ENCODE data around the gene ITGA11. TPM values are rescaled to one million over a fixed set of nuclear protein-coding genes. Genes with fewer than 3 reads are reported as not detected.

Gene ITGA11
- total RNA-seq, 1 donor from 2014 or later = 31.4 TPM

- Histone ChIP-seq H3K36me3 (no peaks in the 10 kb centered on the region), H3K9me3 (replicated peaks) (no peaks in the 10 kb centered on the region), H3K4me1 (peaks cover 46% of the 10 kb centered on the region), H3K27me3 (ENCODE audit: low read depth) (no peaks in the 10 kb centered on the region), H3K27ac (replicated peaks) (peak overlapping the region; percentile 60), H3K4me3 (peak overlapping the region; percentile 51)
- intact Hi-C loops (cut with micrococcal nuclease) = loop anchor here (10.0 kb wide), 1 partner anchor 55 kb away; no protein-coding TSS in a partner anchor
- no peak for TF ChIP-seq CTCF (IDR thresholded peaks at IDR 0.05; ENCODE audit: borderline replicate concordance)
- no peak for DNase-seq
Measured at GRCh38 chr15:68299436-68299835, 132.5 kb downstream of the ITGA11 start.

DNA sequence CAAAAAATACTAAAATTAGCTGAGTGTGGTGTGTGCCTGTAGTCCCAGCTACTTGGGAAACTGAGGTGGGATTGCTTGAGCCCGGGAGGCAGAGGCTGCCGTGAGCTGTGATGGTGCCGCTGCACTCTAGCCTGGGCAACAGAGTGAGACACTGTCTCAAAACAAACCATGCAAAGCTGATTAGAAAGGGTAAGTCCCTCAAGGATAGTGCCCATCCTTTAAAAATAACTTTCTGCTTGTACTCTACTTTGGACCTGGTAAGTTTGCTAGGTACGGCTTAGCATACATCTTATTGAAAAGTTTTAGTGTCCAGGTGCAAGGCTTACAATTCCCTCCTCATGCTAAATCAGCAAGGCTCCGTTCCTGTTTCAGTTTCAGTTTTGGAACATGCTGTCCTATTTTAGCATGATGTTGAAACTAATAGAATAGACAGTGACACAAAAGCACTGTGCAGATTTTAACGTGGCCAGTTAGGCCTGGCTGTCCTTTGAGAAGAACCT lies 133.0 kb downstream of the ITGA11 start:
- TF ChIP-seq CTCF (IDR thresholded peaks at IDR 0.05; ENCODE audit: borderline replicate concordance) = no peak
- no peaks in the 10 kb centered on the region for H3K9me3 ChIP-seq (replicated peaks)
- peaks cover 3% of the 10 kb centered on the region for H3K36me3 ChIP-seq
- peak overlapping the region; percentile 51 for H3K4me3 ChIP-seq
- H3K27me3 ChIP-seq (ENCODE audit: low read depth) = no peaks in the 10 kb centered on the region
- DNase-seq = no peak
- intact Hi-C loops (cut with micrococcal nuclease) = loop anchor here (10.0 kb wide), 1 partner anchor 54 kb away; no protein-coding TSS in a partner anchor
- peak overlapping the region; percentile 60 for H3K27ac ChIP-seq (replicated peaks)
- peaks cover 50% of the 10 kb centered on the region for H3K4me1 ChIP-seq

DNA sequence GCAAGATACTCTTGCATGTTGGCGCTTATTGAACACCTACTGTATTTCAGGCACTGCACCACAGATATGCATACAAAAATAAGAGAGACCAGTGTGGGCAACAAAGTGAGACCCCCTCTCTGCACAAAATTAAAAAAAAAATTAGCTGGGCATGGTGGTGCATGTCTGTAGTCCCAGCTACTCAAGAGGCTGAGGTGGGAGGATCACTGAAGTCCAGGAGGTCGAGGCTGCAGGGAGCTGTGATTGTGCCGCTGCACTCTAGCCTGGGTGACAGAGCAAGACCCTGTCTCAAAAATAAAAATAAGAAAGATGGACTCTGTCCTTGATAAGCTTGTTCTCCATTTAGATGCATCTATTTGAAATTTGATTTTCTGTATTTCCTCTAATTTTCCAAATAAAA lies 133.6 kb downstream of the ITGA11 start:
- TF ChIP-seq CTCF (IDR thresholded peaks at IDR 0.05; ENCODE audit: borderline replicate concordance) = no peak
- H3K4me1 ChIP-seq = peaks cover 56% of the 10 kb centered on the region
- peak overlapping the region; percentile 51 for H3K4me3 ChIP-seq
- H3K9me3 ChIP-seq (replicated peaks) = no peaks in the 10 kb centered on the region
- peaks cover 7% of the 10 kb centered on the region for H3K36me3 ChIP-seq
- H3K27me3 ChIP-seq (ENCODE audit: low read depth) = no peaks in the 10 kb centered on the region
- H3K27ac ChIP-seq (replicated peaks) = peak overlapping the region; percentile 60
- intact Hi-C loops (cut with micrococcal nuclease) = loop anchor here (10.0 kb wide), 1 partner anchor 54 kb away; no protein-coding TSS in a partner anchor
- DNase-seq = no peak

DNA sequence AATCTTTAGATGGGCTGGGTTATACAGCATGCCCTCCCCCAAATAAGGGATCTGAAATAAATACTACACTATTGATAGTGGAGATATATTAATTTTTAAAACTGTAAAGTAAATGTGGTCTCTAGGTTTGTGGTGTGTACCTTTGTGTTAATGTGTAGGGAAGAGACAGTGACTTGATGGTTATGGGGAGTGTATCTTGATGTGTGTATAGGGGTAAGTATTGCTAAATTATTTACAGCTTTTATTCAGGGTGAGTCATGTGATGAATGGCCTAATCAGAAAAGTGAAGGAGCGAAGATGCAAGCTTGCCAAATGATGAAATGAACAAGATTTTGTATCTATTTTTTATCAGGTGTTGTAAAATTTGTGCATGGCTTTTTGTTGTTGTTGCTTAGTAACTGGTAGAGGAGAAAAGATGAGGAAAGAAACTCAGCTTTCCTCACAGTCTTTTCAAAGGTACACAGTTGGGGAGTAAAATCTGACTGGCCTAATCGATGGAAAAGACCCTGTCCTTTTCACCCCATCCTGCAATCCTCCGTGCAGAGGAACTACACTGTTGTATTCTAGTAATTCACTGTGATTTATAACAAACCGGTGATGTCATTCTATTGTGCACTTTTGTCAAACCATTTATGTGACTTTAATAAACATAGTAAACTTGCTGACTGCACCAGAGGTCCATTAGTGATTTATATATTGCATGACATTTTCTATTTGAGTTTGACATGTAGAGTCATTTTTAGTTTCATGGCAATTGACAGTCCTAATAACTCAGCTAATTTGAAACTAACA lies 136.8 kb downstream of the ITGA11 start:
- DNase-seq = no peak
- intact Hi-C loops (cut with micrococcal nuclease) = loop anchor here (10.0 kb wide), 1 partner anchor 50 kb away; no protein-coding TSS in a partner anchor
- peaks cover 19% of the 10 kb centered on the region for H3K36me3 ChIP-seq
- no peaks in the 10 kb centered on the region for H3K9me3 ChIP-seq (replicated peaks)
- no peak overlapping the region for H3K27ac ChIP-seq (replicated peaks)
- H3K27me3 ChIP-seq (ENCODE audit: low read depth) = no peaks in the 10 kb centered on the region
- H3K4me1 ChIP-seq = peaks cover 87% of the 10 kb centered on the region
- no peak overlapping the region for H3K4me3 ChIP-seq
- no peak for TF ChIP-seq CTCF (IDR thresholded peaks at IDR 0.05; ENCODE audit: borderline replicate concordance)

- no peaks in the 10 kb centered on the region for H3K27me3 ChIP-seq (ENCODE audit: low read depth)
- peaks cover 30% of the 10 kb centered on the region for H3K36me3 ChIP-seq
- H3K4me3 ChIP-seq = no peak overlapping the region
- TF ChIP-seq CTCF (IDR thresholded peaks at IDR 0.05; ENCODE audit: borderline replicate concordance) = no peak
- intact Hi-C loops (cut with micrococcal nuclease) = loop anchor here (10.0 kb wide), 1 partner anchor 48 kb away; no protein-coding TSS in a partner anchor
- no peaks in the 10 kb centered on the region for H3K9me3 ChIP-seq (replicated peaks)
- H3K4me1 ChIP-seq = peaks cover 88% of the 10 kb centered on the region
- H3K27ac ChIP-seq (replicated peaks) = peak overlapping the region; percentile 60
- DNase-seq = no peak
Measured at GRCh38 chr15:68292967-68293366, 139.0 kb downstream of the ITGA11 start.

Data from left ventricle myocardium inferior (tissue), 1 donor.